Pancreas (tissue), 10 donors: ENCODE results near the gene CARS1. TPM values are rescaled to one million over a fixed set of nuclear protein-coding genes. Genes with fewer than 3 reads are reported as not detected.

Experiments used
- ATAC-seq, 4 donors: fragments of 200-7000 bp; cut with Tn5 transposase; one replicate each; pipeline versions ENCODE4 v1.8.0 to v1.9.1; 2020; ENCODE audit warnings: mild to moderate bottlenecking in 4 of 4, moderate library complexity in 4 of 4
- DNase-seq, 6 donors: peaks; one replicate each; pipeline ENCODE4 v3.0.0-alpha.2; 2020
- FAIRE-seq: peaks from 2 replicates; lab custom pipeline; 2012; peaks lifted over from hg19 to GRCh38; lab: Jason Lieb, UNC
- H3K27ac ChIP-seq, 4 donors: fragments of 200-600 bp; sonication (generic); 1 replicate in 3 of 4; 2 replicates in 1 of 4; pipeline versions ENCODE4 v1.5.0 to v1.8.0; 2020
- H3K27me3 ChIP-seq, 4 donors: fragments of 200-600 bp; one replicate each; pipeline ENCODE4 v1.8.0; 2021
- H3K36me3 ChIP-seq, 3 donors: fragments of 200-600 bp; sonication (generic) in 1 of 3; one replicate each; pipeline versions ENCODE4 v1.5.0 to v1.8.0; 2020 to 2021
- H3K4me1 ChIP-seq, 3 donors: fragments of 200-600 bp; one replicate each; pipeline ENCODE4 v1.8.0; 2021
- H3K4me3 ChIP-seq, 4 donors: fragments of 200-600 bp; sonication (generic) in 2 of 4; one replicate each; pipeline versions ENCODE4 v1.5.0 to v1.8.0; 2020 to 2021
- H3K9me3 ChIP-seq, 4 donors: fragments of 200-600 bp; one replicate each; pipeline ENCODE4 v1.8.0; 2021
- CTCF ChIP-seq, 4 donors: fragments of 200-600 bp; sonication (generic) in 3 of 4; IDR thresholded peaks; one replicate each; pipeline versions ENCODE4 v1.5.0 to v1.8.0; 2021; ENCODE audit warnings: antibody characterized with exemption in 4 of 4
- WGBS, 2 donors: extraction: QIAGEN DNeasy Blood & Tissue Kit; methylation state at CpG; one replicate each; pipeline ENCODE4 v1.1.7; 2013; 5-methylcytosine and 5-hydroxymethylcytosine counted together
- intact Hi-C, 3 donors: fragments of 100-400 bp; cut with DNase I; formaldehyde crosslinking; loops; one replicate each; pipeline versions ENCODE4 v1.11.1 to v1.14.2; 2022
- polyA plus RNA-seq, 2 donors: library from polyadenylated mRNA; stranded (reverse); fragments of 200-250 nt; gene quantifications; one replicate each; pipeline ENCODE4 v1.2.3, GENCODE V29; 2013
- total RNA-seq, 6 donors: library from RNA; stranded (reverse); fragmentation: NEBNext Ultra II Directional in 4 of 6; extraction: Animal tissue kit (Norgen Biotek cat#: 25700) in 4 of 6; gene quantifications; one replicate each; pipeline versions ENCODE4 v1.2.1 to v1.2.4, GENCODE V29; 2021 to 2023
- donor health status: healthy with polysubstance abuse.
- donor health status: DM: no; HTN: no; CAD: no; lungs with moderate emphysema.
- donor health status: DM: no; HTN: no; CAD: no.
- donor health status: control.
- donor health status: control.
- donor health status: Bipolar disorder and iron deficiency.
- donor health status: DM: yes; HTN: yes; CAD: no.
- donor health status: DM: no; HTN: no; CAD: no.
- donor health status: DM: no; HTN: no; CAD: no.
- donor health status: DM: yes; HTN: yes; CAD: no.

CARS1 gene
- total and polyA plus RNA-seq, 8 donors, result 14.8 to 65.0 (median 19.8) TPM

GRCh38 chr11:3022982-3023381 is 34.2 kb downstream of the CARS1 start:
- Histone ChIP-seq H3K4me3 (no peak overlapping the region), H3K27ac (no peak overlapping the region), H3K27me3 (no peaks in the 10 kb centered on the region), H3K9me3 (no peaks in the 10 kb centered on the region), H3K4me1 (peaks cover 0 to 13% (median 0%) of the 10 kb centered on the region in 3 donors), H3K36me3 (peaks cover 3 to 32% (median 13%) of the 10 kb centered on the region in 3 donors)
- TF ChIP-seq CTCF (IDR thresholded peaks at IDR 0.05), result no peak
- ATAC-seq (no peak), FAIRE-seq (no peak), DNase-seq (no peak)
- WGBS, 2 donors, result 86 to 90% methylated on average over 4 of the region's 4 CpGs
- intact Hi-C loops, result no loop called here

- intact Hi-C loops, result no loop called here
- Histone ChIP-seq H3K27ac (no peak overlapping the region), H3K4me1 (peaks cover 0 to 13% (median 0%) of the 10 kb centered on the region in 3 donors), H3K27me3 (no peaks in the 10 kb centered on the region), H3K4me3 (no peak overlapping the region), H3K9me3 (no peaks in the 10 kb centered on the region), H3K36me3 (peaks cover 7 to 38% (median 13%) of the 10 kb centered on the region in 3 donors)
- WGBS, 2 donors, result 91% methylated on average over 14 of the region's 14 CpGs
- FAIRE-seq (no peak), DNase-seq (peak in 1 of 6 donors; percentile 23), ATAC-seq (peak in 2 of 4 donors; percentile 41 to 47)
- TF ChIP-seq CTCF (IDR thresholded peaks at IDR 0.05), result no peak
Observed at GRCh38 chr11:3022300-3022967, 34.8 kb downstream of the CARS1 start.

- Histone ChIP-seq H3K36me3 (peaks cover 7 to 40% (median 15%) of the 10 kb centered on the region in 3 donors), H3K9me3 (no peaks in the 10 kb centered on the region), H3K27ac (peak overlapping the region in 1 of 4 donors; percentile 33), H3K4me3 (no peak overlapping the region), H3K27me3 (no peaks in the 10 kb centered on the region), H3K4me1 (peaks cover 0 to 13% (median 0%) of the 10 kb centered on the region in 3 donors)
- DNase-seq (peak in 4 of 6 donors; percentile 48 to 68 (median 56)), ATAC-seq (peak; percentile 80 to 95 (median 90)), FAIRE-seq (no peak)
- 21 to 24% methylated on average over 4 of the region's 4 CpGs for WGBS, 2 donors
- peak in 3 of 4 donors; percentile 34 to 64 (median 62) for TF ChIP-seq CTCF (IDR thresholded peaks at IDR 0.05)
- intact Hi-C loops, result no loop called here
Observed at GRCh38 chr11:3021125-3021524, 36.1 kb downstream of the CARS1 start.

- DNase-seq, result peak in 1 of 6 donors; percentile 55
- H3K36me3 ChIP-seq, result peaks cover 7 to 44% (median 21%) of the 10 kb centered on the region in 3 donors
Observed at GRCh38 chr11:3020011-3020410, 37.2 kb downstream of the CARS1 start.

More at GRCh38 chr11:3020011-3020410, 37.2 kb downstream of the CARS1 start:
- no peak for TF ChIP-seq CTCF (IDR thresholded peaks at IDR 0.05)
- peaks cover 0 to 13% (median 0%) of the 10 kb centered on the region in 3 donors for H3K4me1 ChIP-seq
- H3K9me3 ChIP-seq, result no peaks in the 10 kb centered on the region
- no peak overlapping the region for H3K4me3 ChIP-seq
- no peak overlapping the region for H3K27ac ChIP-seq
- 83 to 84% methylated on average over 12 of the region's 12 CpGs for WGBS, 2 donors
- no peaks in the 10 kb centered on the region for H3K27me3 ChIP-seq
- ATAC-seq (no peak), FAIRE-seq (no peak)
- intact Hi-C loops, result no loop called here
